Measurements from ENCODE around the gene PCDH8. TPM values are rescaled to one million over a fixed set of nuclear protein-coding genes. Genes with fewer than 3 reads are reported as not detected.

The PCDH8 gene
- total RNA-seq, 2 donors from 2014 or later: 0.15 to 0.21 TPM

- DNase-seq: peak; percentile 45
- peaks cover 9% of the 10 kb centered on the region for H3K4me1 ChIP-seq
- no peak overlapping the region for H3K9ac ChIP-seq (ENCODE audit: low read depth in 2 of 2, low read length in 2 of 2)
- intact Hi-C loops (cut with DNase I): loop anchor here (10.0 kb wide), 1 partner anchor 231 kb away; no protein-coding TSS in a partner anchor
- TF ChIP-seq, protein P1, sequence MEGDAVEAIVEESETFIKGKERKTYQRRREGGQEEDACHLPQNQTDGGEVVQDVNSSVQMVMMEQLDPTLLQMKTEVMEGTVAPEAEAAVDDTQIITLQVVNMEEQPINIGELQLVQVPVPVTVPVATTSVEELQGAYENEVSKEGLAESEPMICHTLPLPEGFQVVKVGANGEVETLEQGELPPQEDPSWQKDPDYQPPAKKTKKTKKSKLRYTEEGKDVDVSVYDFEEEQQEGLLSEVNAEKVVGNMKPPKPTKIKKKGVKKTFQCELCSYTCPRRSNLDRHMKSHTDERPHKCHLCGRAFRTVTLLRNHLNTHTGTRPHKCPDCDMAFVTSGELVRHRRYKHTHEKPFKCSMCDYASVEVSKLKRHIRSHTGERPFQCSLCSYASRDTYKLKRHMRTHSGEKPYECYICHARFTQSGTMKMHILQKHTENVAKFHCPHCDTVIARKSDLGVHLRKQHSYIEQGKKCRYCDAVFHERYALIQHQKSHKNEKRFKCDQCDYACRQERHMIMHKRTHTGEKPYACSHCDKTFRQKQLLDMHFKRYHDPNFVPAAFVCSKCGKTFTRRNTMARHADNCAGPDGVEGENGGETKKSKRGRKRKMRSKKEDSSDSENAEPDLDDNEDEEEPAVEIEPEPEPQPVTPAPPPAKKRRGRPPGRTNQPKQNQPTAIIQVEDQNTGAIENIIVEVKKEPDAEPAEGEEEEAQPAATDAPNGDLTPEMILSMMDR (IDR thresholded peaks at IDR 0.05): no peak
- H3K4me3 ChIP-seq: no peak overlapping the region
- H3K36me3 ChIP-seq: no peaks in the 10 kb centered on the region
- H3K9me3 ChIP-seq: no peaks in the 10 kb centered on the region
- no peak overlapping the region for H3K27ac ChIP-seq
- peaks cover 70% of the 10 kb centered on the region for H3K27me3 ChIP-seq
Observed at GRCh38 chr13:52845766-52846566, 2.5 kb downstream of the PCDH8 start.

DNA sequence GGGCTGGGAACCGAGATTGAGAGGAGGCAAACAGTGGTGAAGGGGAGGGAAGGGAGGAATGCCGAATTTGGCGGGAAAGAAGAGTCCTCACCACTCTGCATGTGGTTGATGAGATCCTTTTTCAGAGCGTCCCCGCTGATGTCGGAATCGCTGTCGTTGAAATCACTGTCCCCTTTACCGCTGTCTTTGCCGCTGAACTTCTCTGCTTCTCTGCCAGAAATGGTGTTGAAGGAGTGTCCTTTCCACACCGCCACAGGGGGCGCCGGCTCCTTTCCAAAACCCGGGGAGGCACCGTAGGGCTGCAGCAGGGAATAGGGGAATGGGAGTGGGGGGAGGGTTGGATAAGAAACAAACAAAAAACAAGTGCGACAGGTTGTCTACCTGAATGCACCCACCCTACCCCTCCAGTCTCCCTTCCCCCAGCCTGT is 3.1 kb downstream of the PCDH8 start:
- no peaks in the 10 kb centered on the region for H3K9me3 ChIP-seq
- no peak overlapping the region for H3K27ac ChIP-seq
- DNase-seq: no peak
- peaks cover 69% of the 10 kb centered on the region for H3K27me3 ChIP-seq
- H3K9ac ChIP-seq (ENCODE audit: low read depth in 2 of 2, low read length in 2 of 2): no peak overlapping the region
- intact Hi-C loops (cut with DNase I): loop anchor here (10.0 kb wide), 1 partner anchor 231 kb away; no protein-coding TSS in a partner anchor
- H3K4me1 ChIP-seq: peaks cover 9% of the 10 kb centered on the region
- TF ChIP-seq, protein P1 (IDR thresholded peaks at IDR 0.05): no peak
- no peak overlapping the region for H3K4me3 ChIP-seq
- no peaks in the 10 kb centered on the region for H3K36me3 ChIP-seq

- no peak for DNase-seq
- peaks cover 64% of the 10 kb centered on the region for H3K27me3 ChIP-seq
- H3K27ac ChIP-seq: no peak overlapping the region
- H3K36me3 ChIP-seq: no peaks in the 10 kb centered on the region
- H3K4me1 ChIP-seq: peaks cover 9% of the 10 kb centered on the region
- intact Hi-C loops (cut with DNase I): loop anchor here (10.0 kb wide), 1 partner anchor 230 kb away; no protein-coding TSS in a partner anchor
- H3K9ac ChIP-seq (ENCODE audit: low read depth in 2 of 2, low read length in 2 of 2): no peak overlapping the region
- no peaks in the 10 kb centered on the region for H3K9me3 ChIP-seq
- no peak overlapping the region for H3K4me3 ChIP-seq
- TF ChIP-seq, protein P1 (IDR thresholded peaks at IDR 0.05): no peak
Observed at GRCh38 chr13:52844836-52845235, 3.6 kb downstream of the PCDH8 start.

- no peak overlapping the region for H3K9ac ChIP-seq (ENCODE audit: low read depth in 2 of 2, low read length in 2 of 2)
- no peaks in the 10 kb centered on the region for H3K36me3 ChIP-seq
- H3K27ac ChIP-seq: no peak overlapping the region
- no peak for DNase-seq
- H3K4me1 ChIP-seq: peaks cover 9% of the 10 kb centered on the region
- no peaks in the 10 kb centered on the region for H3K9me3 ChIP-seq
- intact Hi-C loops (cut with DNase I): loop anchor here (10.0 kb wide), 1 partner anchor 228 kb away; no protein-coding TSS in a partner anchor
- TF ChIP-seq, protein P1 (IDR thresholded peaks at IDR 0.05): no peak
- H3K4me3 ChIP-seq: no peak overlapping the region
- peaks cover 42% of the 10 kb centered on the region for H3K27me3 ChIP-seq
Observed at GRCh38 chr13:52842441-52842840, 6.0 kb downstream of the PCDH8 start.

GRCh38 chr13:52840066-52840465 is 8.4 kb downstream of the PCDH8 start:
- TF ChIP-seq, protein P1 (IDR thresholded peaks at IDR 0.05): no peak
- H3K9me3 ChIP-seq: no peaks in the 10 kb centered on the region
- no peak for DNase-seq
- H3K9ac ChIP-seq (ENCODE audit: low read depth in 2 of 2, low read length in 2 of 2): no peak overlapping the region
- no peak overlapping the region for H3K27ac ChIP-seq
- H3K36me3 ChIP-seq: no peaks in the 10 kb centered on the region
- intact Hi-C loops (cut with DNase I): loop anchor here (10.0 kb wide), 1 partner anchor 225 kb away; no protein-coding TSS in a partner anchor
- no peaks in the 10 kb centered on the region for H3K4me1 ChIP-seq
- H3K27me3 ChIP-seq: peaks cover 18% of the 10 kb centered on the region
- H3K4me3 ChIP-seq: no peak overlapping the region
